Daoy (cell line): ENCODE results near the gene EXOC6. TPM values are rescaled to one million over a fixed set of nuclear protein-coding genes. Genes with fewer than 3 reads are reported as not detected.
A peak's percentile ranks its signal among the peaks of the same experiment; 100 is the strongest.
"Not testable (repeated sequence)": the region's sequence is repeated elsewhere in the genome, so short reads cannot be mapped to it uniquely, and the experiment has no call there.

ENCODE experiments used
- DNase-seq: peaks from one replicate; pipeline ENCODE4 v3.0.0-alpha.2; 2015; ENCODE audit warnings: low read depth
- total RNA-seq: library from RNA; depleted of rRNA; stranded (reverse); fragments of >200 nt; shearing (Covaris generic); gene quantifications from 2 replicates; pipeline ENCODE4 v1.2.3, GENCODE V29; 2014

EXOC6 gene
- total RNA-seq, 1 experiment from 2014 or later: 16.3 TPM

DNA sequence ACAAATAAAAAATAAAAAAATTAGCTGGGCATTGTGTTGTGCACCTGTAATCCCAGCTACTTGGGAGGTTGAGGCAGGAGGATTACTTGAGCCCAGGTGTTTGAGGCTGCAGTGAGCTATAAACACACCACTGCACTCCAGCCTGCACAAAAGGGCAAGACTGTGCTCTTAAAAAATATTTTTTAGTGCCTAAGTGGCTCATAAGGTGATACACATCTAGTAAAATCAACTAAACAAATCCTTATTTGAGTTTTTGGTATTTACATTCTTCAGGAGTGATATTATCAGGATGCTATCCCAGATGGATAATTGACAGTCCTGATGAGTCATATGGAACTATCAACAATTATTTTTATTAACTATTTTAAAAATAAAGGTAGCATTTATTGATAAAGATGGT is 93.9 kb downstream of the EXOC6 start:
- DNase-seq: no peak

DNA sequence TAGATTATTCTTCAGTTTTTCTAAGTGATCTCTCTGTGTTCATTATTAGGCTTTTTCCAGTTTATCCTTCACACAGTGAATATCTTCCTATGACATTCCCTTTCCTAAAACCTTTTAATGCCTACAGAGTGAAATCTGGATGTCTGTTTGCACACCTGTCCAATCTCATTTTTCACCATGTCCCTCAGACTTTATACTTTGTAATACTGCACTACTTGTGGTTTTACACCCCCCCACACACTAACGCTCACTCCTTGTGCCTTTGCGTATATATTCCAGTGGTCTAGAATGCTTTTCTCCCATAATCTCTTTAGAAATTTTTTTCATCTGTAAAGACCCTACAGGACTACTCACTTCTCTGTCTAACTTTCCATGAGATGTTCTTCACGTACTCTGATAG is 98.2 kb downstream of the EXOC6 start:
- DNase-seq: no peak

DNA sequence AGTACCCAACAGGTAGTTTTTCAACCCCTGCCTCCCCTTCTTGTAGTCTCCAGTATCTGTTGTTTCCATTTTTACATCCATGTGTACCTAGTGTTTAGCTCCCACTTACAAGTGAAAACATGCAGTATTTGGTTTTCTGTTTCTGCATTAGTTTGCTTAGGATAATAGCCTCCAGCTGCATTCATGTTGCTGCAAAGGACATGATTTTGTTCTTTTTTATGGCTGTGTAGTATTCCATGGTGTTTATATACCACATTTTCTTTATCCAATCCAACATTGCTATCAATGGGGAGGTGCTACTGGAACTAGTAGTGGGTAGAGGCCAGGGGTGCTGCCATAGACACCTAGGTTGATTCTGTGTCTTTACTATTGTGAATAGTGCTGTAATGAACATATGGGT is 104.3 kb downstream of the EXOC6 start:
- DNase-seq: not testable (repeated sequence)

DNA sequence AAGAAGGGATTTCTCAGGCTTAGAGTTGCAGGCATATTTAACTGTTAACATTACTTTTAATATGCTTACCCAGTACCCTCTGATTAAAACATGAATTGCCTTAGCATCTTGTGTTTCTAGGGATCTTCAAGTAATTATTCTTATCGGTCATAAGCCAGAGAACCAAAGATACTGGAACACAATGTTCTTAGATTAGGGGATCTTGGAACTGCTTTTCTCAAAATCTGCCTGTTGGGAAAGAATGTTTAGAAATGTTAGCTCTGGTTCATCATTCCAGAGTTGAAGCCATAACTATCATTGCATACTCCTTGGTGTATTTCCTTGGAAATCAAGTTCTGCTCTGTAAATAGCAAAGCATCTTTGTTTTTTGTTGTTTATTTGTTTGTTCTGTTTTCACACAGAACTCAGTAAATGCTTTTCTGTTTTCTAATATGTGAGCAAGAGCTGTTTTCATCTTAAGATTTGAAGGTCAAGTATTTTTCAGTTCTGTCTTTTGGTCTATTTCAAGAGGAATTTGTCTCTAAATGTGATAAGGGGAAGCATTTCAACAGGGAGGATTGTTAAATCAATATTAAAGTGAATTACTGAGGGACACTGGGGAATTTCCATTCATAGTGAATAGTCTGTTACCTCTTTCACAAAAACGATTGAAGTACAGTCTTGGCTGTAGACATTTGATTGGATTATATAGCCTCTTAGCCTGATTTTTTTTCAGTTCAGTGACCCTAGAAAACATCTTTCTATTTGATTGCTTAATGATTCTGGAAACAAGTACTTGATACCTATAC is 109.1 kb downstream of the EXOC6 start:
- DNase-seq: no peak

DNA sequence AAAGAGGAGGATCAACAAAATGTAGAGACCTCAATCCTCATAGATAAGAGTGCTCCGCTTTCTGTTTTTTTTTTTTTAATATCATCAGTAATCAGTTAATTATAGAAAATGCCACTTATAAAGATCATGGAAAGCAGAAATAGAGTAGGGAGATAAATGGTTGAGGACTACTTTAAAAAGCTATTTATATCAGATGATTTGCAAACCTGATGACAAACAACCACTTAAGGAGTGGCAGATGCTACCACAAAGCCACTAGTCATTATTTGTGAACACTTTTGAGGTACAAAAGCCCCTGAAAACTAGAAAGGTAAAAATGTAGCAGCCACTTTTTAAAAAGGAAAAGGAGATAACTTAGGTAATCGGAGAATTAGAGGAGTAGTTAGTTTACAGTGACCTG is 113.3 kb downstream of the EXOC6 start:
- DNase-seq: no peak

DNA sequence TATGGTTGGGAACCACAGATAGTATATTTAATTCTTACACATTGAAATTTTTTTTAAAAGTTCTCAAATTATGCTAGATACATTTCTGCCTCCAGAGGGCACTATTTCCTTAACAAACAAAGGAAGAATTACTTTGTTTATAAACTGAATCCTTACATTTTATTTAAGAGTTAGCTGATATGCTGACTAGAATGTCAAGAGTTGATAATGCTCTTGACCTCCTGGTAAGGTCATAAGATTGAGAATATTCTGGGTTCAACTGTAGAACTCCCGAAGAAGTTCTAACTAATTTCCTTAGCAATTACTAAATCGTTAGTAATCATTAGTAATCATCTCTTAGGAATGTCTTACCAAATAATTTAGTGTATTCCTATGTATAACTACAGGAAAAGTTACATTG is 117.0 kb downstream of the EXOC6 start:
- DNase-seq: peak; percentile 8

DNA sequence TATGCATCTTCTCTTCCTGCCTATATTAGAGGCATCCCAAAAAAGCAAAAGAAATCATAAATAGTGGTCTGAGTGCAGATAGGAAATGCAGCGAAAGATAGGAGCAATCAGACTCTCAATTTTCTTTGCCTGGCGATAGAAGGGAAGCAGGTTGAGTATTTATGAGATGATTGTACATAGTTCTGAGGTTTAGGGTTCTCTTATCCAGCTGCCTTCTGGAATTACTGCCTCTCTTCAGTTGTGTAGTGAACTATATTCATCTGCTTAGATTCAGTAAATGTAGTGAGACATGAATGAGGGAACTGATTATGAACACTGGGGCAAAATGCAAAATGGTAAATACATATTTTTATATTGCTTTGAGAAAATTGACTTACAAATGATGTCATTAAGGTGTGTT is 119.3 kb downstream of the EXOC6 start:
- DNase-seq: no peak

DNA sequence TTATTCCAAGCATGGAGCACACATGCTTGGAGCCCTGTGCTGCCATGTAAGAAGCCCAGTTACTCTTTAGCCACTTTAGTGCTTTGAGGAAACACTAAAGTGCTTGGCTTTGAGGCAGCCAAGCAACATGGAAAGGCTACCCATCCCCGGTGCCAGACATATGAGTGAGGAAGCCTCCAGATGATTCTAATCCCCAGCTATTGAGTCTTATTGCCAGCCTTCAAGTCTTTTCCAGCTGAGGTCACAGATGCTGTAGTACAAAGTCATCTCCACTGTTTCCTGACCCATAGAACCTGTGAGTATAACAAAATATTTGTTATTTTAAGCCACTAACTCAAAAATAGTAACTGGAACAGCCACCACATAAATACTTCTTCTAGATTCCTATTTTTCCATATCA is 120.8 kb downstream of the EXOC6 start:
- no peak for DNase-seq

DNA sequence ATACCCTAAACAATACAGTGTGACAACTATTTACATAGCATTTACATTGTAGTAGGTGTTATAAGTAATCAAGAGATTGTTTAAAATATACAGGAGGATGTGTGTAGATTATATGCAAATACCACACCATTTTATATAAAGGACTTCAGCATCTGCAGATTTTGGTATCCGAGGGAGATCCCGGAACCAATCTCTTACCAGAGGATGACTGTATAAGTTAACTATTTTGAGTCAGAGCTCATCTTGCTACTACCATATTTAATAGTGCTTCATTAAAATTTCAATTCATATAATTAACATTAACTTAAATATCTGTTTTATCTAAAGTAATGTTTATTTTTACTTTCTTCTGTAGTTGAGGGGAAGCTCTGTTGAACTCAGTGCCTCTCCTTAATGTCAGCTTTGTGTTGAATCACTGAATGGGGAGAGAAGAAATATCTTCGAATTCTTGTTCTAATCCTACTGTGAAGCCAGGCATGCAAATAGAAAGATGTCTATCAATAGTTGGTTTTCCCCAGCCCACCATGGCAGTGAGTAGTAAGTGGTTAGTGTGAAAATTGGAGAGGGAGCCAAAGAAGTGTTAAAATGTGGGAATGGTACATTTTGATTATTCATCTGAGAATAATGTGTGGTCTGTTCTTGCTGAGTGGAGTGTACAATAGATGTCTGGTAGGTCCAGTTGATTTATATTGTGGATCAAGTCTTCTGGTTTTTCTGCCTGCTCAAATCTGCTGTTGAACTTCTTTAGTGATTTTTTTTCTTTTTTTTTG is 122.2 kb downstream of the EXOC6 start:
- peak; percentile 6 for DNase-seq

DNA sequence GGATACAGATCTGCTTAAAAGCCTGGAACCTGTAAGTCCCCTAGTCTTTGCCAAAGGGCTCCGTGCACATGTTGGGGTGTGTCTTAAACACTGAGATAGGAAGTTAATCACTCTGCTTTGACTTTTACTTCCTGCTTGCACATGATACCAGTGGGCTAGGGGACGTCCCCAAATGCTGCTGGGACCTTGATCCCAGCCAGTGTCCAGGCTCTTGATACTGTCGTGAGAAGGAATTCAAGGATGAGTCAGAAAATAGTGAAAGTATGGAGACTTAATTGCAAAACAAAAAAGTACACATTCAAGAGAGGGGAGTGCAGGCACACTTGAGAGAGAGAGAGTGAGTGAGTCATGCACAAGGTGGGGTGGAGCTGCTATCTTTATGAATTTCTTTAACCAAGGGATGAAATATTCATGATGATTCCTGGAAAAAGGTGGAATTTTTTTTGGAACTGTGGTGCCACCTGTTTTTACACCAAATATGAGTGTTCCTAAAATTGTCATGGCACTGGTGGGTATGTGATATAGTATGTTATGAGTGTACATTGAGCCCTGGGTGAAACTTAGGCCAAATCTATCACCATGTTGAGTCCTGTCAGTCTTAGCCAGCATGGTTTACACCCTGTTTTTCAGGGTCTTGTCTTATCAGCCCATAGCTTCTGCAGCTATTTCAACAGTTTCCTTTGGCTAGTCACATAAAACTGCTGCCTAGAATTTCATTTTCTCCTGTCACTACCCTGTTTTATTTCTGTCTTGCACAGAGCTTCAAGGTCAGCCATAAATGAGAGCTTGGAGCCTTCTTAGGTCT is 123.9 kb downstream of the EXOC6 start:
- peak; percentile 67 for DNase-seq

DNA sequence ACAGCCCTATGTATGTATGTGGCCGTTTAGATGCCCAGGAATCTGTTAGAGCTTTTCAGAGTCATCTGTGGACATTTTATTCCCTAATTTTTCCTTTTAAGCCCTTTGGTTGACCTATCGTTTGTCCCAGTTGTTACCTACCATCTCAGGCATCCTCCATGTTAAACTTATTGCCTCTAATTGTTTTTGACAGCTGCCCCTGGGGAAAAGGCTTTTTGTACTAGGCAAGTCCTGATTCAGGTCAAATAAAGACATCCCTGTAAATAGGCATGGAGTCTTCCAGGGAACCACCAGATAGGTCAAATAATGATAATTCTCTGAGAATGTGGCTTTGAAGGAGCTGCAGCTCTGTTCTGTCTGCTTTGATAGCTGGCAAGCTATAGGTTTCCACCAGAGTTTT is 124.6 kb downstream of the EXOC6 start:
- DNase-seq: no peak

DNA sequence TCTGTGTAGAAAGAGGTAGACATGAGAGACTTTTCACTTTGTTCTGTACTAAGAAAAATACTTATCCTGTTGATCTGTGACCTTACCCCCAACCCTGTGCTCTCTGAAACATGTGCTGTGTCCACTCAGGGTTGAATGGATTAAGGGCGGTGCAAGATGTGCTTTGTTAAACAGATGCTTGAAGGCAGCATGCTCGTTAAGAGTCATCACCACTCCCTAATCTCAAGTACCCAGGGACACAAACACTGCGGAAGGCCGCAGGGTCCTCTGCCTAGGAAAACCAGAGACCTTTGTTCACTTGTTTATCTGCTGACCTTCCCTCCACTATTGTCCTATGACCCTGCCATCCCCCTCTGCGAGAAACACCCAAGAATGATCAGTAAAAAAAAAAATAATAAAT is 128.0 kb downstream of the EXOC6 start:
- DNase-seq: not testable (repeated sequence)

DNA sequence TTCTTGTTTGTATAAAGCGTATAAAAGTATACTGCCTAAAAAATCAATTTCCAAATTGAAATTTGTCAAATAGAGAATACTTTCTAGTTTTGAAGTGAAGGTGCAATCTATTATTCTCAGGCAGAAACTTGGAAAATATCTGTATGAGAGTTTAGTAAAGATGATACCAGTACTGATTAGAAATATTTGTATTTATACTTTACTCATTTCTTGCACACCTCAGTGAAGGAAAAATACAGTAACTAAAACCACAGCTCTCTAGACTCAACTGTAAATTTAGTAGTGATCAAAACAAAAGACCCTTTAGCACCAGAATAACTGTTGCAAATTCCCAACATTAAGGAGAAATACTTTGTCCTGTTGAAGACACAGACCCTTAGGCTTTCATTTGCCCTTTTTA is 140.9 kb downstream of the EXOC6 start:
- DNase-seq: no peak

DNA sequence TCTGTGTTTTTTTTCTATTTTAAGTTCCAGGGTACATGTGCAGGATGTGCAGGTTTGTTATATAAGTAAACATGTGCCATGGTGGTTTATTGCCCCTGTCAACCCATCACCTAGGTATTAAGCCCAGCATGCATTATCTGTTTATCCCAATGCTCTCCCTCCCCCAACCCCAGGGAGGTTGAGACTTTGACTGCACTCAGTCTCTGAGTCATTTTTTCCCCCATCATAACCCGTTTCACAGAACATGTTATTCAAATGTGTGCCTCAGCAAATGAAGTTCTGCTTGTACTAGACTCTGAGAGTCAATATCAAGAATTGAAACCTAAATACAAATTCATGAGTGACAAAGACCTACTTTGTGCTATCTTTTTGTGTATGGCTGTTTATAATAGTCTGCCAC is 142.3 kb downstream of the EXOC6 start:
- no peak for DNase-seq

DNA sequence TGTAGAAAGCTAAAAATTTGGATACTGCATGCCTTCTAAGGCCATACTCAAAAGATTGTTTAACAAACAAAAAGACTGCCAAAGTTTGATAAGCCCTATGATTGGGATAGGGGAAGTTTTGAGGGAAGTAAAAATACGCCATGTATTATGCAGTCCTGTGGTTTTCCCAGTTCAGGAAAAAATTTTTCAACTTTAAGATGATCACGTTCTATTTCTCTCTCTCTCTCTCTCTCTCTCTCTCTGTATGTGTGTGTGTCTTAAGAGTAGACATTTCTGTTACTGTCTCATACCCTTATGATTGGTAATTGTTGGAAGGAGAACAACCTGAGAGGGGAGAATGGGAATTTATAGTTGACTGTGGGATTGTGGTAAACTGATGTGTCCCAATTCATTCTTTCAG is 143.2 kb downstream of the EXOC6 start:
- DNase-seq: no peak

DNA sequence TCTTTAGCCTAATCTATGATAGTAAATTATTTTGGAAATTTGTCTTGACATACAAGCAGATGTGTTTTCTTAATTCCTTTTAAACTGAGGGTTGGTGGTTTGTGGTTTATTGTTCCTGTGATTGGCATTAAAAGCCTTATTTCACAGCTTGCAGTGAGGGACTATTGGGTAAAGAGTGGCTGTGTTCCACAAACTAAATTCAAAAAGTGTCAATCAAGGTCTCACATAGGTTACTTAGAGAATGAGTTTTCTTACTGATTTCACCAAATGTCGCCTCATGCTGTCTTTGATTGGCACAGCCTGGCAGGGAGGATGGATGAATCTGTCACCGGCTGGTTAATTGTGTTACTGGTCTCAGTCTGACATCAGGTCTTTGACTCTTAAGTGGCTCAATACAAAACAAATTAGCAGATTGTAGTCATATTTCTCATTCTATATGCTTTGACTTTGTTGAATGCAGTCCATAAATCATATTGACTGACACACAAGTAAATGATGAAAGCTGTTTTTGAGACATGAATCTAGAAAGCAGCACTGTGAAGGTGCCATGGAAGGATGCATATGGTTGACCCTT is 145.5 kb downstream of the EXOC6 start:
- DNase-seq: no peak

DNA sequence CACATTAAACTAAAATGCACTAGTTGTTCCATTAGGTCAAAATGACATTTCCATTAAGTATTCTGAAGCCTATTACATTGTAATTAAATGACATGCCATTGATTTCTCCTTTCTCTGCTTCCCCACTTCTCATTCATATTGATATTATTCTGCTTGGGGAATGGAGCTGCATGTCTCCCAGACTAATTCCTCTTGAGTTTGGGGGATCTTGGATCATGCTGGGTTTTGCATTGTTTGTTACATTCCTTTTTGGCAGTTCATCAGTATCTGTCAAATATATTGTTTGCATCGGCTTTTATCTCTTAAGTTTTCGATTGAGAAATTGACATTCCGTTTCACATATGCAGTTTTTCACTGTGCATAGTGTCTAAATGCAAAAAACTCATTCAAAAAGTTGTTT is 147.2 kb downstream of the EXOC6 start:
- DNase-seq: no peak

DNA sequence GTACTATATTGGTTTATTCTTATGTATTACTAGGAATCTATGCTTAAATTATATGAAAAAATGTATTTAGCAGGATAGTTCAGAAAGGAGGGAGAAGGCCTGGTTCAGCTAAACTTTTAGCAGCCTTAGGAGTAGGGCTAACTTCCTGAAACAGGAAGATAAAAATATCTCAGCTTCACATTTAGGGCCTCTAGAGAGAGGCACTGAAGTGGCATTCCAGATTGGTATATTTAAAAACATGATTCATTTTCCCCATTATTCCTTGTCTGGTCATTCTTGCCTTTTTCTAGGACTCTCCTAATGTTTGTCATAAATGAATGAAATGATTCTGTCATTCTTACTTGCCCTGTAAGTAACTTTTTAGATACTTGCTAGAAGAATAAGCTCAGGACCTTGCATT is 149.3 kb downstream of the EXOC6 start:
- no peak for DNase-seq

DNA sequence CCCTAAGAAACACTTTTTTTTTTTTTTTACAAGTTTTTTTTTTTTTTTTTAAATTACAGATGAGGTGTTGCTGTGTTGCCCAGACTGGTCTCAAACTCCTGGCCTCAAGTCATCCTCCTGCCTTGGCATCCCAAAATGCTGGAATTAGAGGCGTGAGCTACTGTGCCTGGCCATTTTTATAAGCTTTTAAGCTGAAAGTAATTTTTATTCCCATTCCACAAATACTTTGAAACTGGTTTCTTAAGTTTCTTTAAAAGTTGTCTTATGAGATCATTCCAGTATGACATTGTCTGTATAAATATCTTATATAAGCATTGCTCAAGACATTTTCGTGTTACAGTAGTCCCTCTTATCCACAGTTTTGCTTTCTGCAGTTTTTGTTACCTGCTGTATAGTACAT is 150.9 kb downstream of the EXOC6 start:
- no peak for DNase-seq

DNA sequence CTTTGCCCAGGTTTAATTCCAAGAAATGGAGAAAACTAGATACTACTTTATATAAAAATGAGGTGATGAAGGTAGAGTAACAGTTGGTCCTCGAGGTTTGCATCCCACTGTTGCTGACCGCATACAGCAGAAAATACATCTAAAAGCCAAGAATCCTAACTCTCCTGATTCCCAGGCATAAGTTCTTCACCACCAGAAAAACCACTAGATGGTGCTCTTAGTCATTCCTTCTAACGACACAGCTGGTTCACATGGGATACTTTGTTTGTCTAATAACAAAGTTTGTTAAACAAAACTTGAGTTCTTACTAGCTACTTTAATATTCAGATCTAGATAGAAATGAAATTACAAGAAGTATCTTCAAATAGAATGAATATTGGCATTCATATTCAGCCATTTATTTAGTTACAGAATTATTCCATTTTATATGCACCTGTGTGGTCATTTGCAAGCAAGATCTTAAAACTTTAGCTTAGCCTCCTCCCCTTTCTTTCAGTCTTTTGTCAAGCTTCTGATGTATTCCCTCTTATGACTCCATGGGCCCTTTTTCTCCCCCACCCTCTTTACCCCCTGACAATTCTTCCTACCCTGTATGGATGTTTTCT is 158.2 kb downstream of the EXOC6 start:
- peak; percentile 8 for DNase-seq

DNA sequence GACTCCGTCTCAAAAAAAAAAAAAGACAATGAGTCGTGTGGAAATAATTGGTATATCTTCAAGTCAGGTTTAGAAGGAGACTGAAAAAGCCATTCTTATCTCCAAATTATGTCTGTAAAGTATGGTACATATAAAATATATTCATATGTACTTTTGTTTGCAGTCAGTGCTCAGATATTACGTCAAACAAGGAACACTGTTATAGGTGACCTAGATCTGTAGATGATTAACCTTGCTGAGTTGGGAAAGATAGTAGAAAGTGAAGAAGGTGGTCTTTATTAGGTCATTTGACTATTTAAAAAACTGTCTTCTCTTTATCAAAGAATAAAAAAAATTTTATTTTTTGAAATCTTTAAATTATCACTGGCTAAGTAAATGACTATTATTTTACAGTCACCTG is 167.4 kb downstream of the EXOC6 start:
- no peak for DNase-seq
